Measurements from ENCODE around the gene RBCK1. TPM values are rescaled to one million over a fixed set of nuclear protein-coding genes. Genes with fewer than 3 reads are reported as not detected.

RBCK1 gene
- total and polyA plus RNA-seq, 10 of the 15 experiments (the other 5 are each of a cell fraction or from before 2014, with no cell fraction given): 14.1 to 99.7 (median 76.0) TPM

DNA sequence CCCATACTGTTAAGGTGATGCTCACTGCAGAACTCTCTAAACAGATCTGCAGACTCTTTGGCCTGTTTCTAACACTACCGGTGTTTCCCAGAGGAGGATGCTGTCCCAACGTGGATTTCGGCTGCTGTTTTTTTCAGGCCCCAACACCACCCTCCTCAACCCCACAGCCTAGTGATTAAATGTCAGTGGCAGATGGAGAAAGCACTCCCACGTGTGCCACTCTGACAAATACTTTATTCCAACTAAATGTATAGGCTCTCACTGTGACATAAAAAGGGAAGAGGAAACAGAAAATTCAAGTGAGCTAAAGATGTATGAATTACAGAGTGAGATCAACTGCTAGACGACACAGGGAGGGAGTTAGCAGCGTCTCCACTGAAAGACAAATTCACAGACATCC, 50.7 kb downstream of the RBCK1 start:
- no peak overlapping the region for H3K27ac ChIP-seq (ENCODE audit: control insufficient read depth, insufficient read depth)
- no peaks in the 10 kb centered on the region for H3K27me3 ChIP-seq (replicated peaks in 1 of 2; ENCODE audit: control insufficient read depth in 2 of 2, insufficient read depth in 2 of 2, low read length in 1 of 2)
- WGBS (ENCODE audit: insufficient coverage, insufficient replicate concordance, low lambda C conversion rate, missing lambda C conversion rate): 77% methylated on average over 6 of the region's 6 CpGs
- H4K20me1 ChIP-seq (ENCODE audit: control insufficient read depth, insufficient read depth): no peaks in the 10 kb centered on the region
- intact Hi-C loops (cut with micrococcal nuclease; ENCODE audit: unreplicated experiment) (no loop called here), in situ Hi-C loops (cut with MboI) (no loop called here)
- H3K4me3 ChIP-seq: no peak overlapping the region
- no peak overlapping the region for H3K9ac ChIP-seq (ENCODE audit: control insufficient read depth, insufficient read depth, low read length)
- FAIRE-seq (no peak), DNase-seq (ENCODE audit: low read depth, low spot score) (no peak), ATAC-seq (no peak)
- peaks cover 5% of the 10 kb centered on the region for H3K4me1 ChIP-seq (ENCODE audit: control insufficient read depth, insufficient read depth, low read length)
- ChIA-PET POLR2A (interaction anchor here (0.6 to 1.0 kb wide), 2 partner anchors 45 to 51 kb away, joined by 4 to 5 read pairs; no protein-coding TSS in a partner anchor), CTCF (no interaction called here), RAD21 (ENCODE audit: unreplicated experiment) (interaction anchor here (1.3 kb wide), 1 partner anchor 106 kb away, joined by 3 read pairs; no protein-coding TSS in a partner anchor), SMC1A (ENCODE audit: uncharacterized antibody, unreplicated experiment) (interaction anchor here (0.6 to 1.5 kb wide), 5 partner anchors 27 to 113 kb away, joined by 3 to 4 read pairs (median 3); no protein-coding TSS in a partner anchor)
- no peak overlapping the region for H2AFZ ChIP-seq (ENCODE audit: control insufficient read depth, low read depth, low read length)
- H3K4me2 ChIP-seq (ENCODE audit: control insufficient read depth, insufficient read depth): no peak overlapping the region
- BruUV-seq (replicated peaks): no TSS peak
- H3K36me3 ChIP-seq (ENCODE audit: control insufficient read depth in 2 of 2, insufficient read depth in 2 of 2, low read length in 1 of 2): no peaks in the 10 kb centered on the region; a peak in 1 of 4 replicates
- peaks cover 48% of the 10 kb centered on the region for H3K79me2 ChIP-seq (ENCODE audit: control insufficient read depth, insufficient read depth, low read length)
- H3K9me3 ChIP-seq (replicated peaks; ENCODE audit: control insufficient read depth, insufficient read depth, low read length): no peaks in the 10 kb centered on the region
- TF ChIP-seq GATAD2B (conservative IDR thresholded peaks at IDR 0.05; ENCODE audit: low read depth) (no peak), FOXM1 (IDR thresholded peaks at IDR 0.05; ENCODE audit: low read depth, low read length) (no peak), CBX5 (IDR thresholded peaks at IDR 0.05; ENCODE audit: low read depth) (no peak), NR2F1 (conservative IDR thresholded peaks at IDR 0.05) (no peak), MTA2 (IDR thresholded peaks at IDR 0.05; ENCODE audit: low read depth) (no peak), JUNB (IDR thresholded peaks at IDR 0.05) (no peak), NR2C1 (IDR thresholded peaks at IDR 0.05) (no peak), SMAD5 (IDR thresholded peaks at IDR 0.05; ENCODE audit: low read depth) (no peak), IRF4 (IDR thresholded peaks at IDR 0.05; ENCODE audit: low read depth, low read length) (no peak), MEF2A (IDR thresholded peaks at IDR 0.05; ENCODE audit: insufficient read depth, low read depth, low read length) (no peak)
- TF ChIP-seq, protein P1, sequence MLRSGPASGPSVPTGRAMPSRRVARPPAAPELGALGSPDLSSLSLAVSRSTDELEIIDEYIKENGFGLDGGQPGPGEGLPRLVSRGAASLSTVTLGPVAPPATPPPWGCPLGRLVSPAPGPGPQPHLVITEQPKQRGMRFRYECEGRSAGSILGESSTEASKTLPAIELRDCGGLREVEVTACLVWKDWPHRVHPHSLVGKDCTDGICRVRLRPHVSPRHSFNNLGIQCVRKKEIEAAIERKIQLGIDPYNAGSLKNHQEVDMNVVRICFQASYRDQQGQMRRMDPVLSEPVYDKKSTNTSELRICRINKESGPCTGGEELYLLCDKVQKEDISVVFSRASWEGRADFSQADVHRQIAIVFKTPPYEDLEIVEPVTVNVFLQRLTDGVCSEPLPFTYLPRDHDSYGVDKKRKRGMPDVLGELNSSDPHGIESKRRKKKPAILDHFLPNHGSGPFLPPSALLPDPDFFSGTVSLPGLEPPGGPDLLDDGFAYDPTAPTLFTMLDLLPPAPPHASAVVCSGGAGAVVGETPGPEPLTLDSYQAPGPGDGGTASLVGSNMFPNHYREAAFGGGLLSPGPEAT (IDR thresholded peaks at IDR 0.05; ENCODE audit: low read depth): no peak
- TF ChIP-seq, protein P2, sequence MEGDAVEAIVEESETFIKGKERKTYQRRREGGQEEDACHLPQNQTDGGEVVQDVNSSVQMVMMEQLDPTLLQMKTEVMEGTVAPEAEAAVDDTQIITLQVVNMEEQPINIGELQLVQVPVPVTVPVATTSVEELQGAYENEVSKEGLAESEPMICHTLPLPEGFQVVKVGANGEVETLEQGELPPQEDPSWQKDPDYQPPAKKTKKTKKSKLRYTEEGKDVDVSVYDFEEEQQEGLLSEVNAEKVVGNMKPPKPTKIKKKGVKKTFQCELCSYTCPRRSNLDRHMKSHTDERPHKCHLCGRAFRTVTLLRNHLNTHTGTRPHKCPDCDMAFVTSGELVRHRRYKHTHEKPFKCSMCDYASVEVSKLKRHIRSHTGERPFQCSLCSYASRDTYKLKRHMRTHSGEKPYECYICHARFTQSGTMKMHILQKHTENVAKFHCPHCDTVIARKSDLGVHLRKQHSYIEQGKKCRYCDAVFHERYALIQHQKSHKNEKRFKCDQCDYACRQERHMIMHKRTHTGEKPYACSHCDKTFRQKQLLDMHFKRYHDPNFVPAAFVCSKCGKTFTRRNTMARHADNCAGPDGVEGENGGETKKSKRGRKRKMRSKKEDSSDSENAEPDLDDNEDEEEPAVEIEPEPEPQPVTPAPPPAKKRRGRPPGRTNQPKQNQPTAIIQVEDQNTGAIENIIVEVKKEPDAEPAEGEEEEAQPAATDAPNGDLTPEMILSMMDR (IDR thresholded peaks at IDR 0.05 in 2 of 3, conservative IDR thresholded peaks at IDR 0.05 in 1 of 3; ENCODE audit: control insufficient read depth in 2 of 3, extremely low read depth in 1 of 3, insufficient read depth in 1 of 3, low read depth in 3 of 3, low read length in 3 of 3): no peak
- TF ChIP-seq, protein P3, sequence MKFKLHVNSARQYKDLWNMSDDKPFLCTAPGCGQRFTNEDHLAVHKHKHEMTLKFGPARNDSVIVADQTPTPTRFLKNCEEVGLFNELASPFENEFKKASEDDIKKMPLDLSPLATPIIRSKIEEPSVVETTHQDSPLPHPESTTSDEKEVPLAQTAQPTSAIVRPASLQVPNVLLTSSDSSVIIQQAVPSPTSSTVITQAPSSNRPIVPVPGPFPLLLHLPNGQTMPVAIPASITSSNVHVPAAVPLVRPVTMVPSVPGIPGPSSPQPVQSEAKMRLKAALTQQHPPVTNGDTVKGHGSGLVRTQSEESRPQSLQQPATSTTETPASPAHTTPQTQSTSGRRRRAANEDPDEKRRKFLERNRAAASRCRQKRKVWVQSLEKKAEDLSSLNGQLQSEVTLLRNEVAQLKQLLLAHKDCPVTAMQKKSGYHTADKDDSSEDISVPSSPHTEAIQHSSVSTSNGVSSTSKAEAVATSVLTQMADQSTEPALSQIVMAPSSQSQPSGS (IDR thresholded peaks at IDR 0.05; ENCODE audit: low read length): no peak
- TF ChIP-seq, protein P4, sequence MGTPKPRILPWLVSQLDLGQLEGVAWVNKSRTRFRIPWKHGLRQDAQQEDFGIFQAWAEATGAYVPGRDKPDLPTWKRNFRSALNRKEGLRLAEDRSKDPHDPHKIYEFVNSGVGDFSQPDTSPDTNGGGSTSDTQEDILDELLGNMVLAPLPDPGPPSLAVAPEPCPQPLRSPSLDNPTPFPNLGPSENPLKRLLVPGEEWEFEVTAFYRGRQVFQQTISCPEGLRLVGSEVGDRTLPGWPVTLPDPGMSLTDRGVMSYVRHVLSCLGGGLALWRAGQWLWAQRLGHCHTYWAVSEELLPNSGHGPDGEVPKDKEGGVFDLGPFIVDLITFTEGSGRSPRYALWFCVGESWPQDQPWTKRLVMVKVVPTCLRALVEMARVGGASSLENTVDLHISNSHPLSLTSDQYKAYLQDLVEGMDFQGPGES (IDR thresholded peaks at IDR 0.05): no peak
- TF ChIP-seq, protein P5, sequence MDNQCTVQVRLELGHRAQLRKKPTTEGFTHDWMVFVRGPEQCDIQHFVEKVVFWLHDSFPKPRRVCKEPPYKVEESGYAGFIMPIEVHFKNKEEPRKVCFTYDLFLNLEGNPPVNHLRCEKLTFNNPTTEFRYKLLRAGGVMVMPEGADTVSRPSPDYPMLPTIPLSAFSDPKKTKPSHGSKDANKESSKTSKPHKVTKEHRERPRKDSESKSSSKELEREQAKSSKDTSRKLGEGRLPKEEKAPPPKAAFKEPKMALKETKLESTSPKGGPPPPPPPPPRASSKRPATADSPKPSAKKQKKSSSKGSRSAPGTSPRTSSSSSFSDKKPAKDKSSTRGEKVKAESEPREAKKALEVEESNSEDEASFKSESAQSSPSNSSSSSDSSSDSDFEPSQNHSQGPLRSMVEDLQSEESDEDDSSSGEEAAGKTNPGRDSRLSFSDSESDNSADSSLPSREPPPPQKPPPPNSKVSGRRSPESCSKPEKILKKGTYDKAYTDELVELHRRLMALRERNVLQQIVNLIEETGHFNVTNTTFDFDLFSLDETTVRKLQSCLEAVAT (IDR thresholded peaks at IDR 0.05): no peak

Data from GM12878 (cell line).